Ureter (tissue), 1 donor: Measurements from ENCODE around the gene SYNE2. TPM values are rescaled to one million over a fixed set of nuclear protein-coding genes. Genes with fewer than 3 reads are reported as not detected.
"Not testable (repeated sequence)": the region's sequence is repeated elsewhere in the genome, so short reads cannot be mapped to it uniquely, and the experiment has no call there.

Source experiments
- DNase-seq: peaks from one replicate; pipeline ENCODE4 v3.0.0-alpha.2; 2020; ENCODE audit warnings: low spot score
- total RNA-seq: library from RNA; stranded (reverse); gene quantifications from one replicate; pipeline ENCODE4 v1.2.4, GENCODE V29; 2023
- donor health status: DM: yes; HTN: yes; CAD: no.

The SYNE2 gene
- total RNA-seq, 1 donor from 2014 or later = 113 TPM

GRCh38 chr14:64196056-64196455, 343.3 kb downstream of the SYNE2 start:
- no peak for DNase-seq

GRCh38 chr14:64196814-64197411, 344.1 kb downstream of the SYNE2 start:
- DNase-seq = no peak

GRCh38 chr14:64197996-64198395, 345.2 kb downstream of the SYNE2 start:
- no peak for DNase-seq

GRCh38 chr14:64198486-64198885, 345.7 kb downstream of the SYNE2 start:
- no peak for DNase-seq

GRCh38 chr14:64200170-64200569, 347.4 kb downstream of the SYNE2 start:
- DNase-seq = no peak

- DNase-seq = peak; percentile 54
Measured at GRCh38 chr14:64201296-64201695, 348.5 kb downstream of the SYNE2 start.

- no peak for DNase-seq
Measured at GRCh38 chr14:64201921-64202545, 349.2 kb downstream of the SYNE2 start.

- DNase-seq = no peak
Measured at GRCh38 chr14:64202716-64203115, 349.9 kb downstream of the SYNE2 start.

GRCh38 chr14:64203366-64204006, 350.7 kb downstream of the SYNE2 start:
- no peak for DNase-seq

GRCh38 chr14:64208261-64208660, 355.5 kb downstream of the SYNE2 start:
- no peak for DNase-seq

- no peak for DNase-seq
Measured at GRCh38 chr14:64208981-64209380, 356.2 kb downstream of the SYNE2 start.

- DNase-seq = peak; percentile 55
Measured at GRCh38 chr14:64209444-64210131, 356.8 kb downstream of the SYNE2 start.

GRCh38 chr14:64210216-64210615, 357.4 kb downstream of the SYNE2 start:
- DNase-seq = no peak

- not testable (repeated sequence) for DNase-seq
Measured at GRCh38 chr14:64210912-64211311, 358.1 kb downstream of the SYNE2 start.

- DNase-seq = no peak
Measured at GRCh38 chr14:64212666-64213065, 359.9 kb downstream of the SYNE2 start.

- no peak for DNase-seq
Measured at GRCh38 chr14:64213086-64213485, 360.3 kb downstream of the SYNE2 start.

- DNase-seq = no peak
Measured at GRCh38 chr14:64213853-64214570, 361.2 kb downstream of the SYNE2 start.

- DNase-seq = no peak
Measured at GRCh38 chr14:64215274-64215673, 362.5 kb downstream of the SYNE2 start.

GRCh38 chr14:64215978-64216377, 363.2 kb downstream of the SYNE2 start:
- DNase-seq = no peak

- no peak for DNase-seq
Measured at GRCh38 chr14:64217308-64217707, 364.5 kb downstream of the SYNE2 start.

GRCh38 chr14:64217834-64218233, 365.0 kb downstream of the SYNE2 start:
- no peak for DNase-seq
